DMS53 treated with DMSO at 0.1 percent for 48 hours (cell line): ENCODE data around the gene BCL2L11.
"Not testable (repeated sequence)": the region's sequence is repeated elsewhere in the genome, so short reads cannot be mapped to it uniquely, and the experiment has no call there.

Source experiments
- DNase-seq: peaks from one replicate; lab custom pipeline; 2025; ENCODE audit not compliant: unreplicated experiment; lab: John Stamatoyannopoulos, UW

BCL2L11 gene, protein sequence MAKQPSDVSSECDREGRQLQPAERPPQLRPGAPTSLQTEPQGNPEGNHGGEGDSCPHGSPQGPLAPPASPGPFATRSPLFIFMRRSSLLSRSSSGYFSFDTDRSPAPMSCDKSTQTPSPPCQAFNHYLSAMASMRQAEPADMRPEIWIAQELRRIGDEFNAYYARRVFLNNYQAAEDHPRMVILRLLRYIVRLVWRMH

DNA sequence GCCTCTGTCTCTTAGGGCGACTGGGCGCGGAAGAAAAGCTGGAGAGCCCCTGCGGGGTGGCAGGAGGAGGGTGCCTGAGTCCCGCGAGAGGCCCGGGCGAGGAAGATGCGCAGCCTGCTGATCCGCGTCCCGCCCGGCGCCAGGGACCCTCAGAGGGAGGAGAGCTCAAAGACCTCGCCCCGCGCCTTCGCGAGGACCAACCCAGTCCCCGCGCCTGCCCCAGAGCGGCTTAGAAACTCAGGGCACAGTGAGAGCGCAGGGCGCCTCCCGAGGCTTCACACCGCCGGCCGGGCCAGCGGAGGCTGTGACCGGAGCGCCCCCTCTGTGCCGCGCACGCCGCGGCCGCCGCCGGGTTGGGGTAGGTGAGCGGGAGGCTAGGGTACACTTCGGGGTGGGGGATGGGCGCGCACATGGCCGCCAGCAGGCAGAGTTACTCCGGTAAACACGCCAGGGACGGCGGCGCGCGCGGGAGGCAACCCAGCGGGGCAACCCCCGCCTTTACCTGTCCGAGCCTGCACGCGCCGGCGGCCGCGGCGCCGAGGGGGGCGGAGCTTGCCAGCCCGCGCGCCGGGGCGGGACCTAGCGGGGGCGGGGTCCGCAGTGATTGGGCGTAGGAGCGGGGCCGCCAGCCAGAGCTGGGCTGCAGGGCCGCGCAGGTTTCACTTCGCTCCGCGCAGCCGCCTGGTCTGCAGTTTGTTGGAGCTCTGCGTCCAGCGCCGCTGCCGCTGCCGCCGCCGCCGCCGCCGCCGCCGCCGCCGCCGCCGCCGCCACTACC is at the start of gene BCL2L11:
Gene BCL2L11 (plus strand): TSS at position 662 of the 775 bp plus-strand sequence. CDS start 2,832 bp downstream, outside the sequence.
- DNase-seq: peak; percentile 93

- peak; percentile 45 for DNase-seq
Observed at GRCh38 chr2:111071600-111072171, 49.0 kb upstream of the BCL2L11 start.

DNA sequence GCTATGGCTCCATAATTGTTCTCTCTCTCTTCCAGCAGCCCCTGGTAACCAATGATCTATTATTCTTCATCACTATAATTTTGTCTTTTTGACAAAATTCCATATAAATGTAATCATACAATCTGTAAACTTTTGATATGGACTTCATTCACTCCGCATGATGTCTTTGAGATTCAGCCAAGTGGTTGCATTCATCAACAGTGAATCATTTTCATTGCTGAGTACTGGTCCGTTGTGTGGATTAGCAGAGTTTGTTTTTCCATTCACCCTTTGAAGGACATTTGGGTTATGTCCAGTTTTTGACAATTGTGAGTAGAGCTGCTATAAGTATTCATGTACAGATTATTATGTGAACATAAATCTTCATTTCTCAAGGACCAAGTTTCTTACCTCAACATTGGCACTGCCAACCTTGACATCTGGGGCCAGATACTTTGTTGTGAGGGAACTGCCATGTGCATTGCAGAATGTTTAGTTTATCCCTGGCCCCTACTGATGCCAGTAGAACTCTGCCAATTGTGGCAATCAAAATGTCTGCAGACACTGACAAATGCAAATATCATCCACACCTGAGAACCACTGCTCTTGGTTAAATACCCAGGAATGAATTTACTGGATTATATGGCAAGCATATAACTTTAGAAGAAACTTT is 48.4 kb upstream of the BCL2L11 start:
- DNase-seq: peak; percentile 11

DNA sequence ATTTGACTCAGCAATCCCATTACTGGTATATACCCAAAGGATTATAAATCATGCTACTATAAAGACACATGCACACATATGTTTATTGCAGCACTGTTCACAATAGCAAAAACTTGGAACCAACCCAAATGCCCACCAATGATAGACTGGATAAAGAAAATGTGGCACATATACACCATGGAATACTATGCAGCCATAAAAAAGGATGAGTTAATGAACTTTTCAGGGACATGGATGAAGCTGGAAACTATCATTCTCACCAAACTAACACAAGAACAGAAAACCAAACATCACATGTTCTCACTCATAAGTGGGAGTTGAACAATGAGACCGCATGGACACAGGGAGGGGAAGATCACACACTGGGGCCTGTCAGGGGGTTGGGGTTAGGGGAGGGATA is 38.1 kb upstream of the BCL2L11 start:
- DNase-seq: not testable (repeated sequence)

- DNase-seq: no peak
Observed at GRCh38 chr2:111091811-111092211, 28.9 kb upstream of the BCL2L11 start.

DNA sequence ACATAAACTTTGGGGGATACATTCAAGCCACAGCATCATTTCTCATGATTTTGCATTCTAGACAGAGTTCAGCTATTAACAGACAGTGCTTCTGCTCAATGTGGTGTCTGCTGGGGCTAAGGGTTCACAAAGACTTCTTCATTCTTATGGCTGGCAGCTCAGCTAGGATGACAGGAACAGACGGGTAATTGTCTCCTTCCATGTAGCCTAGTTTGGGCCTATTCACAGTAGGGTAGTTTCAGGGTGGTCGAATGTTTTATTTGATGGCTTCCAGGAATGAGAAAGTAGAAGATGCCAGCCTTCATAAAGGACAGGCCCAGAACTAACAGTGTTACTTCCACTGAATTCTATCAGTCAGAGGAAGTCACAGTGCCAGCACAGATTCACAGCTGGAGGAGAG is 26.0 kb upstream of the BCL2L11 start:
- no peak for DNase-seq

GRCh38 chr2:111095434-111095833 is 25.3 kb upstream of the BCL2L11 start:
- DNase-seq: no peak

GRCh38 chr2:111099402-111099801 is 21.3 kb upstream of the BCL2L11 start:
- no peak for DNase-seq

DNA sequence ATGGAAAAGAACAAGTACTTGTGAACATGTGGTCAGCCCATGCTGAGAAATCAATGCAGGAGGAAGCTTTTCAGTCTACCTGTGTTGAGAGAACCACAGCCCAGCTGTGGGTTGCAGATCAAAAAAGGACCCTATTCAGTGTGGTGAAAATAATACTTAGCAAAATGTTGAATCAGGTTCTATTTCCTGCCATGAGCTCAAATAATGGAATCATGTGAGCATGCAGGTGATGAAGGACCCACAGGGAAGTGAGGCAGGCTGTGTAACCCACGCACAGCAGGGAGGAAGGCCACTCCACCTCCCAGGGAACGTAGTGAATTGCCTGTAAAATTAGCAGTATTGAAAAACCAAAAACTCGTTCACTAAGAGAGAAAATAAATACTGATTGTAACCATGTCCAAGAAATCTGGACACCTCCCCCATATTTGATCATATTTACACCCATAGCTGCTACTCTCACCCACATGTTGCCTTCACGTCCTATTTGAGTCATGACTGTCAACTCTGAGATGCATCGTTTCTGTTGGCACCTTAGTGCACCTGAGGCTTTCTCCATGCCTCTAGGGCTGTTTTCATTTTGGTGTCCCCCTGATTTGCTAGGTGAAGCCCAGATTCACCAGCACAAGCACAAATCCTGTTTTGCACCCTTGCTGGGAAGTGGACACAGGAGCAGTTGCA is 20.5 kb upstream of the BCL2L11 start:
- no peak for DNase-seq

GRCh38 chr2:111100765-111101162 is 19.9 kb upstream of the BCL2L11 start:
- DNase-seq: peak; percentile 65

GRCh38 chr2:111101592-111101991 is 19.1 kb upstream of the BCL2L11 start:
- no peak for DNase-seq

GRCh38 chr2:111102216-111102615 is 18.5 kb upstream of the BCL2L11 start:
- DNase-seq: no peak

- DNase-seq: no peak
Observed at GRCh38 chr2:111105926-111106325, 14.8 kb upstream of the BCL2L11 start.

- DNase-seq: no peak
Observed at GRCh38 chr2:111106706-111107105, 14.0 kb upstream of the BCL2L11 start.

- DNase-seq: no peak
Observed at GRCh38 chr2:111108745-111109271, 11.9 kb upstream of the BCL2L11 start.

DNA sequence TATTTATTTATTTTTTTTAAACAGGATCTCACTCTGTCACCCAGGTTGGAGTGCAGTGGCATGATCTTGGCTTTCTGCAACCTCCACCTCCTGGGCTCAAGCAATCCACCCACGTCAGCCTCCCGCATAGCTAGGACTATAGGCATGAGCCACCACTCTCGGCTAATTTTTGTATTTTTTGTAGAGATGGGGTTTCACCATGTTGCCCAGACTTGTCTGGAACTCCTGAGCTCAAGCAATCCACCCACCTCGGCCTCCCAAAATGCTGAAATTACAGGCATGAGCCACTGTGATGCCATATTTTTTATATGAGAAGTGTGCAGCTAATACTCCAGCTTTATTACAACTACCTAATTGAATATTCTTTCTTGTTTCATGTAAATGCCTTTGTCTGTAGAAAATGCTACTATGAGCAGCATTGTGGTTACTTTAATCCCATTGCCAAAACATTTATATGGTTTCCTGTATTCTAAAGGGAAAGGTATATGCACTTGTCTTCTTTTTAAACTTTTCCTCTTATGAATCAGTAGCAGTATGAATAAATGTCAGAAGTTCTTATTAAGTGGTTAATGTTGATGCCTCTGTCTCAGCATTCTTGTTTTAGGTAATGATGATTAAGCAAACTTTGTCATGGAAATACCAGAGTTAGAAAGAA is 9.5 kb upstream of the BCL2L11 start:
- DNase-seq: no peak

DNA sequence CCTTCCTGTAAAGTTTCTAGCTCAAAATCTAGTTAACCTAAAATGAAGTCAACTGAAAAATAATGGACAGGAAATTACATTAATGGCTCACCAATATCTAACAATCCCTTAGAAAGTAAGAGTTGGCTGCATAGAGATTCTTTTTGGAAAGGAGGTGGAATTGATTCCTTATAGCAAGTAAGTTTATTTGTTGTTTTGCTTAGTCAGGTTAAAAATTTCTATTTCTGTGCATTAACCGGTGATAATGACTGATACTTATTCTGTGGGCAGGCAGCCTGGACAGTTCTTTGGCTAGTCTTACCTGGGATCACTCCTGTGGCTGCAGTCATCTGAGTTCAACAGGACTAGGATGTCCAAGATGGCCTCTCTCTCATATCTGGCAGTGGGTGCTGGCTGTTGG is 6.9 kb upstream of the BCL2L11 start:
- no peak for DNase-seq

- no peak for DNase-seq
Observed at GRCh38 chr2:111116011-111116746, 4.5 kb upstream of the BCL2L11 start.

DNA sequence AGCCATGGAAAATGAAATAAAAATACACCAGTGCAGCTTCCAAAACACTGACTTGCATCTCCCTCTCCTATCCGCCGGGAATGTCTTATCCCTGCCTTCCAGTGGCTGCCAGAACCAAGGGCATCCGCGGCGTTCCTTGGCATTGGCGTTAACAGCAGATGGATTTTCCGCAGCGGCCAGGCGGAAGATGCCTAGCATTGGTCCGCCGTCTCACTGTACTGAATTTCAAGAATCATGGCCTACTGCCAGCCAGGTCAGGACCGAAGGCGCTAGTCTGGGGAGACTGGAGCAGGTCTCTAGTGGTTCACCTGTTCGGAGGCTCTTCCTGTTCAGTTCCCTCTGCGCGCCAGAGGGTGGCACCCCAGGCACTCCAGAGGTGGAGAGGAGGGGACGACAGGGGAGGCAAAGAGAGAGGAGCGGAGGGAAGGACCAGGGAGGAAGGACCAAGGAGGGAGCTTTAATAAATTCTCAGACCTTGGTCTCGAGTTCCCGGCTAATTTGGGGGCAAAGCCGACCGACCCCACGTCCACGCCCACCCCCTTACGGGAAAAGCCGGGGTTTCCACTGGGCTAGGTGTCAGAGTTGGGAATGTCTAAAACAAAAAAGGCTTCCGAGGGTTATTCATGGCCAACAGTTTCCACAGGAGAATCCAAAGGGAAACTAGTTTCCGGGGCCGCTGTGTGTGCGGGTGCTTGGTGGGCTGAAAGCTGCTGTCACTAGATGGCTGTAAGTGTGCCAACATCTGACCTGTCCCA is 3.7 kb upstream of the BCL2L11 start:
- DNase-seq: peak; percentile 92
